ENCODE results near the gene GHSR. TPM values are rescaled to one million over a fixed set of nuclear protein-coding genes. Genes with fewer than 3 reads are reported as not detected.
A peak's percentile ranks its signal among the peaks of the same experiment; 100 is the strongest.

The GHSR gene
- polyA plus RNA-seq, 1 donor (not counting 4 experiments of a cell fraction or from before 2014, with no cell fraction given), result not detected

GRCh38 chr3:172478116-172478515, 29.9 kb upstream of the GHSR start:
- FAIRE-seq (no peak), DNase-seq (ENCODE audit: low read depth, low spot score) (no peak)
- dilution Hi-C loops (cut with MboI; ENCODE audit: extremely low pct_ligation_motif_present, low sequenced_read_pairs), result no loop called here
- TF ChIP-seq, protein P1, sequence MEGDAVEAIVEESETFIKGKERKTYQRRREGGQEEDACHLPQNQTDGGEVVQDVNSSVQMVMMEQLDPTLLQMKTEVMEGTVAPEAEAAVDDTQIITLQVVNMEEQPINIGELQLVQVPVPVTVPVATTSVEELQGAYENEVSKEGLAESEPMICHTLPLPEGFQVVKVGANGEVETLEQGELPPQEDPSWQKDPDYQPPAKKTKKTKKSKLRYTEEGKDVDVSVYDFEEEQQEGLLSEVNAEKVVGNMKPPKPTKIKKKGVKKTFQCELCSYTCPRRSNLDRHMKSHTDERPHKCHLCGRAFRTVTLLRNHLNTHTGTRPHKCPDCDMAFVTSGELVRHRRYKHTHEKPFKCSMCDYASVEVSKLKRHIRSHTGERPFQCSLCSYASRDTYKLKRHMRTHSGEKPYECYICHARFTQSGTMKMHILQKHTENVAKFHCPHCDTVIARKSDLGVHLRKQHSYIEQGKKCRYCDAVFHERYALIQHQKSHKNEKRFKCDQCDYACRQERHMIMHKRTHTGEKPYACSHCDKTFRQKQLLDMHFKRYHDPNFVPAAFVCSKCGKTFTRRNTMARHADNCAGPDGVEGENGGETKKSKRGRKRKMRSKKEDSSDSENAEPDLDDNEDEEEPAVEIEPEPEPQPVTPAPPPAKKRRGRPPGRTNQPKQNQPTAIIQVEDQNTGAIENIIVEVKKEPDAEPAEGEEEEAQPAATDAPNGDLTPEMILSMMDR (optimal IDR thresholded peaks at IDR 0.05 in 1 of 3, IDR thresholded peaks at IDR 0.05 in 1 of 3, conservative IDR thresholded peaks at IDR 0.05 in 1 of 3; ENCODE audit: extremely low read depth in 1 of 3, insufficient read depth in 2 of 3, low read length in 3 of 3), result no peak
- no peak for TF ChIP-seq EZH2 (IDR thresholded peaks at IDR 0.05; ENCODE audit: low read length)
- no peak overlapping the region for H3K4me3 ChIP-seq (ENCODE audit: control insufficient read depth in 2 of 3, extremely low read depth in 1 of 3, insufficient read depth in 2 of 3, low read depth in 1 of 3, low read length in 3 of 3)
- H3K36me3 ChIP-seq (ENCODE audit: control insufficient read depth in 2 of 2, extremely low read depth in 1 of 2, insufficient read depth in 2 of 2, low read length in 2 of 2), result no peaks in the 10 kb centered on the region
- peaks cover 13% of the 10 kb centered on the region for H3K4me1 ChIP-seq (ENCODE audit: control insufficient read depth, extremely low read depth, insufficient read depth, low read length)
- H3K27me3 ChIP-seq (ENCODE audit: control insufficient read depth, extremely low read depth, insufficient read depth, low read length), result no peaks in the 10 kb centered on the region
- no peaks in the 10 kb centered on the region for H3K9me1 ChIP-seq (ENCODE audit: control insufficient read depth, extremely low read depth, insufficient read depth, low read length)
- H3K4me2 ChIP-seq (ENCODE audit: control insufficient read depth, extremely low read depth, insufficient read depth, low read depth, low read length), result no peak overlapping the region
- no peaks in the 10 kb centered on the region for H3K79me2 ChIP-seq (ENCODE audit: control insufficient read depth, insufficient read depth, low read length)
- H2AFZ ChIP-seq (ENCODE audit: control insufficient read depth, low read length), result peak overlapping the region; percentile 25
- no peak overlapping the region for H3K9ac ChIP-seq (ENCODE audit: control insufficient read depth, extremely low read depth, insufficient read depth, low read length)
- no peaks in the 10 kb centered on the region for H4K20me1 ChIP-seq (ENCODE audit: control insufficient read depth, extremely low read depth, insufficient read depth, low read length)
- no peak overlapping the region for H3K27ac ChIP-seq (ENCODE audit: control insufficient read depth, insufficient read depth, low read length)
- H3K9me3 ChIP-seq (ENCODE audit: control insufficient read depth, low read depth, low read length), result no peaks in the 10 kb centered on the region

- DNase-seq (ENCODE audit: low read depth, low spot score) (no peak), FAIRE-seq (peak; percentile 68)
- no peak for TF ChIP-seq EZH2 (IDR thresholded peaks at IDR 0.05; ENCODE audit: low read length)
- TF ChIP-seq, protein P1 (optimal IDR thresholded peaks at IDR 0.05 in 1 of 3, IDR thresholded peaks at IDR 0.05 in 1 of 3, conservative IDR thresholded peaks at IDR 0.05 in 1 of 3; ENCODE audit: extremely low read depth in 1 of 3, insufficient read depth in 2 of 3, low read length in 3 of 3), result no peak
- Histone ChIP-seq H3K36me3 (ENCODE audit: control insufficient read depth in 2 of 2, extremely low read depth in 1 of 2, insufficient read depth in 2 of 2, low read length in 2 of 2) (no peaks in the 10 kb centered on the region), H3K4me1 (ENCODE audit: control insufficient read depth, extremely low read depth, insufficient read depth, low read length) (peaks cover 13% of the 10 kb centered on the region), H3K79me2 (ENCODE audit: control insufficient read depth, insufficient read depth, low read length) (no peaks in the 10 kb centered on the region), H3K4me2 (ENCODE audit: control insufficient read depth, extremely low read depth, insufficient read depth, low read depth, low read length) (peak overlapping the region; percentile 63), H3K9ac (ENCODE audit: control insufficient read depth, extremely low read depth, insufficient read depth, low read length) (peak overlapping the region; percentile 57), H3K27ac (ENCODE audit: control insufficient read depth, insufficient read depth, low read length) (peak overlapping the region; percentile 69), H2AFZ (ENCODE audit: control insufficient read depth, low read length) (peak overlapping the region; percentile 23), H4K20me1 (ENCODE audit: control insufficient read depth, extremely low read depth, insufficient read depth, low read length) (no peaks in the 10 kb centered on the region), H3K9me3 (ENCODE audit: control insufficient read depth, low read depth, low read length) (no peaks in the 10 kb centered on the region), H3K4me3 (ENCODE audit: control insufficient read depth in 2 of 3, extremely low read depth in 1 of 3, insufficient read depth in 2 of 3, low read depth in 1 of 3, low read length in 3 of 3) (peak overlapping the region in 2 of 3 experiments; percentile 44 to 71), H3K9me1 (ENCODE audit: control insufficient read depth, extremely low read depth, insufficient read depth, low read length) (no peaks in the 10 kb centered on the region), H3K27me3 (ENCODE audit: control insufficient read depth, extremely low read depth, insufficient read depth, low read length) (no peaks in the 10 kb centered on the region)
- dilution Hi-C loops (cut with MboI; ENCODE audit: extremely low pct_ligation_motif_present, low sequenced_read_pairs), result no loop called here
Measured at GRCh38 chr3:172476347-172476746, 28.1 kb upstream of the GHSR start.

Measured in keratinocyte (primary cell).